ENCODE measurements around the gene TTC34. TPM values are rescaled to one million over a fixed set of nuclear protein-coding genes. Genes with fewer than 3 reads are reported as not detected.

TTC34 gene
- total RNA-seq, 1 experiment from 2014 or later = 1.3 TPM

- TF ChIP-seq ELF1 (IDR thresholded peaks at IDR 0.05; ENCODE audit: borderline replicate concordance, low read depth) = no peak
Measured at GRCh38 chr1:2781627-2782026, 19.9 kb downstream of the TTC34 start (continued).

DNA sequence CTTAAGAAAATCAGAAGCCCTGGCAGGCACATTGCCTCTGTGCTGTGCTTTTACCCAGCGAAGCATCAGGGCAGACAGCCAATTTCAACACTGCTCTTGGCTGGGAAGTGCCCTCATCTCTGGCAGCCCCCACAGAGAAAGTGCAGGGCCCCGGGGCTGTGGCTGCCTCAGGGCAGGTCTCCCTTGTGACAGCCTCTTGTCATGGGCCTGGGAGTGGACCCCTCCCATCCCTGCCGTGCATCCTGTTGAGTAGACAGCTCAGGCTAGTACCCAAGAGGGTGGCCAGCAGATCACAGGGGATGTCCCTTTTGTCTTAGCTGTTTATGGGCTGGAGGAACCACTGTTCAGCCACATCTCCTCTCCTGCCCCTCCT, 23.3 kb downstream of the TTC34 start:
- Histone ChIP-seq H4K20me1 (ENCODE audit: insufficient read depth) (no peaks in the 10 kb centered on the region), H3K27me3 (ENCODE audit: insufficient read depth, low read length) (peaks cover 26% of the 10 kb centered on the region), H3K27ac (ENCODE audit: low read depth, low read length) (no peak overlapping the region), H3K9ac (ENCODE audit: low read length) (no peak overlapping the region), H3K36me3 (ENCODE audit: control insufficient read depth in 1 of 2, insufficient read depth in 2 of 2, low read length in 2 of 2) (no peaks in the 10 kb centered on the region), H3K4me3 (replicated peaks in 1 of 2; ENCODE audit: low read depth in 1 of 2, low read length in 2 of 2) (no peak overlapping the region), H2AFZ (ENCODE audit: low read depth, low read length, poor library complexity, severe bottlenecking) (no peak overlapping the region), H3K79me2 (ENCODE audit: insufficient read depth, low read length) (no peaks in the 10 kb centered on the region), H3K4me1 (ENCODE audit: control insufficient read depth in 1 of 2, insufficient read depth in 2 of 2, low read length in 2 of 2) (no peaks in the 10 kb centered on the region), H3K9me3 (ENCODE audit: control insufficient read depth in 1 of 2, insufficient read depth in 1 of 2, low read depth in 1 of 2, low read length in 2 of 2) (peaks cover 0 to 10% of the 10 kb centered on the region in 2 experiments; a peak in 2 of 4 replicates), H3K4me2 (ENCODE audit: low read length) (no peak overlapping the region), H3K9me2 (ENCODE audit: insufficient read depth) (no peaks in the 10 kb centered on the region)
- ChIA-PET RAD21 (ENCODE audit: low non-redundant PET in 1 of 2, low total read pairs in 2 of 2, uncharacterized antibody in 2 of 2, unreplicated experiment in 2 of 2) (no interaction called here), POLR2A (no interaction called here), CTCF (no interaction called here)
- BruUV-seq (replicated peaks) = no TSS peak
- intact Hi-C loops (cut with micrococcal nuclease) = no loop called here
- TF ChIP-seq TCF7L2 (IDR thresholded peaks at IDR 0.05; ENCODE audit: borderline replicate concordance, extremely low read depth, insufficient read depth, insufficient read length) = no peak
- no peak for TF ChIP-seq CBX3 (IDR thresholded peaks at IDR 0.05; ENCODE audit: low read depth)
- no peak for TF ChIP-seq POLR2A (IDR thresholded peaks at IDR 0.05; ENCODE audit: borderline replicate concordance, extremely low read depth, insufficient read depth, insufficient read length)
- no peak for TF ChIP-seq ZFX (IDR thresholded peaks at IDR 0.05)
- TF ChIP-seq ZNF274 (IDR thresholded peaks at IDR 0.05; ENCODE audit: low read depth, low read length) = no peak
- TF ChIP-seq POLR2AphosphoS5 (IDR thresholded peaks at IDR 0.05; ENCODE audit: low read depth, low read length) = no peak
- TF ChIP-seq, protein P1, sequence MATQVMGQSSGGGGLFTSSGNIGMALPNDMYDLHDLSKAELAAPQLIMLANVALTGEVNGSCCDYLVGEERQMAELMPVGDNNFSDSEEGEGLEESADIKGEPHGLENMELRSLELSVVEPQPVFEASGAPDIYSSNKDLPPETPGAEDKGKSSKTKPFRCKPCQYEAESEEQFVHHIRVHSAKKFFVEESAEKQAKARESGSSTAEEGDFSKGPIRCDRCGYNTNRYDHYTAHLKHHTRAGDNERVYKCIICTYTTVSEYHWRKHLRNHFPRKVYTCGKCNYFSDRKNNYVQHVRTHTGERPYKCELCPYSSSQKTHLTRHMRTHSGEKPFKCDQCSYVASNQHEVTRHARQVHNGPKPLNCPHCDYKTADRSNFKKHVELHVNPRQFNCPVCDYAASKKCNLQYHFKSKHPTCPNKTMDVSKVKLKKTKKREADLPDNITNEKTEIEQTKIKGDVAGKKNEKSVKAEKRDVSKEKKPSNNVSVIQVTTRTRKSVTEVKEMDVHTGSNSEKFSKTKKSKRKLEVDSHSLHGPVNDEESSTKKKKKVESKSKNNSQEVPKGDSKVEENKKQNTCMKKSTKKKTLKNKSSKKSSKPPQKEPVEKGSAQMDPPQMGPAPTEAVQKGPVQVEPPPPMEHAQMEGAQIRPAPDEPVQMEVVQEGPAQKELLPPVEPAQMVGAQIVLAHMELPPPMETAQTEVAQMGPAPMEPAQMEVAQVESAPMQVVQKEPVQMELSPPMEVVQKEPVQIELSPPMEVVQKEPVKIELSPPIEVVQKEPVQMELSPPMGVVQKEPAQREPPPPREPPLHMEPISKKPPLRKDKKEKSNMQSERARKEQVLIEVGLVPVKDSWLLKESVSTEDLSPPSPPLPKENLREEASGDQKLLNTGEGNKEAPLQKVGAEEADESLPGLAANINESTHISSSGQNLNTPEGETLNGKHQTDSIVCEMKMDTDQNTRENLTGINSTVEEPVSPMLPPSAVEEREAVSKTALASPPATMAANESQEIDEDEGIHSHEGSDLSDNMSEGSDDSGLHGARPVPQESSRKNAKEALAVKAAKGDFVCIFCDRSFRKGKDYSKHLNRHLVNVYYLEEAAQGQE (IDR thresholded peaks at IDR 0.05; ENCODE audit: low read depth) = no peak
- no peak for TF ChIP-seq MAX (IDR thresholded peaks at IDR 0.05)
- no peak for TF ChIP-seq YY1 (IDR thresholded peaks at IDR 0.05; ENCODE audit: extremely low read depth, insufficient replicate concordance, low read depth, low read length)
- TF ChIP-seq ELF1 (IDR thresholded peaks at IDR 0.05; ENCODE audit: borderline replicate concordance, low read depth) = no peak
- no peak for TF ChIP-seq JUND (IDR thresholded peaks at IDR 0.05)
- TF ChIP-seq SP1 (IDR thresholded peaks at IDR 0.05; ENCODE audit: low read depth) = no peak
- TF ChIP-seq SRF (IDR thresholded peaks at IDR 0.05; ENCODE audit: low read depth) = no peak
- no peak for TF ChIP-seq EGR1 (IDR thresholded peaks at IDR 0.05; ENCODE audit: low read depth)
- TF ChIP-seq ZBTB33 (IDR thresholded peaks at IDR 0.05; ENCODE audit: extremely low read depth, insufficient replicate concordance, low read length) = no peak
- TF ChIP-seq RAD21 (IDR thresholded peaks at IDR 0.05; ENCODE audit: low read depth) = no peak
- no peak for TF ChIP-seq FOSL1 (IDR thresholded peaks at IDR 0.05; ENCODE audit: low read depth)
- ATAC-seq = no peak
- no peak for DNase-seq (ENCODE audit: low read depth, low spot score)
